K562 (cell line): ENCODE results near the gene DCST1. TPM values are rescaled to one million over a fixed set of nuclear protein-coding genes. Genes with fewer than 3 reads are reported as not detected.

ENCODE experiments used
- E2F1 ChIP-seq: sonication (generic); formaldehyde crosslinking; IDR thresholded peaks from 2 replicates; pipeline ENCODE4 v1.8.1; 2023; ENCODE audit warnings: mild to moderate bottlenecking, missing genetic modification reagents, moderate library complexity
- polyA plus RNA-seq, 8 experiments: library from polyadenylated mRNA; depleted of rRNA in 4 of 8; stranded (reverse) in 5 of 8; unstranded in 3 of 8; fragments of >200 nt; fragmentation: Nextera tagmentation in 2 of 8; fragmentation: Illumina TruSeq in 1 of 8; extraction: Ambion mirVana in 2 of 8; extraction: Trizol in 1 of 8; gene quantifications; 2 replicates each; pipeline versions ENCODE4 v1.2.1 to v1.2.3, GENCODE V29; 2011 to 2014; ENCODE audit warnings: inconsistent platforms in 1 of 8, missing spikeins in 1 of 8
- total RNA-seq, 7 experiments: library from RNA; depleted of rRNA in 6 of 7; stranded (reverse); fragments of >200 nt in 6 of 7; fragmentation: Illumina TruSeq in 2 of 7; extraction: Trizol in 2 of 7; gene quantifications; 2 replicates each; pipeline versions ENCODE4 v1.2.1 to v1.2.3, GENCODE V29; 2011 to 2021; ENCODE audit warnings: low replicate concordance in 1 of 7
- TF ChIP-seq, protein P1 (sequence below), 2 experiments: fragments of 150-350 bp in 1 of 2; IDR thresholded peaks; 2 replicates each; pipeline ENCODE4 v1.6.1; 2012 to 2016; ENCODE audit warnings: low read depth in 2 of 2, low read length in 2 of 2, mild to moderate bottlenecking in 1 of 2, moderate library complexity in 1 of 2
- TF ChIP-seq, protein P2 (sequence below): fragments of 250-450 bp; sonication (Bioruptor Pico); IDR thresholded peaks from 2 replicates; pipeline ENCODE4 v1.8.0; 2021; ENCODE audit warnings: moderate library complexity, mild to moderate bottlenecking, inconsistent platforms

Gene DCST1
- total and polyA plus RNA-seq, 9 of the 15 experiments (the other 6 are each of a cell fraction or from before 2014, with no cell fraction given) = not detected

GRCh38 chr1:155071701-155072100 is 38.1 kb downstream of the DCST1 start (continued):
- TF ChIP-seq, protein P1, sequence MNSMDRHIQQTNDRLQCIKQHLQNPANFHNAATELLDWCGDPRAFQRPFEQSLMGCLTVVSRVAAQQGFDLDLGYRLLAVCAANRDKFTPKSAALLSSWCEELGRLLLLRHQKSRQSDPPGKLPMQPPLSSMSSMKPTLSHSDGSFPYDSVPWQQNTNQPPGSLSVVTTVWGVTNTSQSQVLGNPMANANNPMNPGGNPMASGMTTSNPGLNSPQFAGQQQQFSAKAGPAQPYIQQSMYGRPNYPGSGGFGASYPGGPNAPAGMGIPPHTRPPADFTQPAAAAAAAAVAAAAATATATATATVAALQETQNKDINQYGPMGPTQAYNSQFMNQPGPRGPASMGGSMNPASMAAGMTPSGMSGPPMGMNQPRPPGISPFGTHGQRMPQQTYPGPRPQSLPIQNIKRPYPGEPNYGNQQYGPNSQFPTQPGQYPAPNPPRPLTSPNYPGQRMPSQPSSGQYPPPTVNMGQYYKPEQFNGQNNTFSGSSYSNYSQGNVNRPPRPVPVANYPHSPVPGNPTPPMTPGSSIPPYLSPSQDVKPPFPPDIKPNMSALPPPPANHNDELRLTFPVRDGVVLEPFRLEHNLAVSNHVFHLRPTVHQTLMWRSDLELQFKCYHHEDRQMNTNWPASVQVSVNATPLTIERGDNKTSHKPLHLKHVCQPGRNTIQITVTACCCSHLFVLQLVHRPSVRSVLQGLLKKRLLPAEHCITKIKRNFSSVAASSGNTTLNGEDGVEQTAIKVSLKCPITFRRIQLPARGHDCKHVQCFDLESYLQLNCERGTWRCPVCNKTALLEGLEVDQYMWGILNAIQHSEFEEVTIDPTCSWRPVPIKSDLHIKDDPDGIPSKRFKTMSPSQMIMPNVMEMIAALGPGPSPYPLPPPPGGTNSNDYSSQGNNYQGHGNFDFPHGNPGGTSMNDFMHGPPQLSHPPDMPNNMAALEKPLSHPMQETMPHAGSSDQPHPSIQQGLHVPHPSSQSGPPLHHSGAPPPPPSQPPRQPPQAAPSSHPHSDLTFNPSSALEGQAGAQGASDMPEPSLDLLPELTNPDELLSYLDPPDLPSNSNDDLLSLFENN (IDR thresholded peaks at IDR 0.05; ENCODE audit: low read depth in 2 of 2, low read length in 2 of 2) = no peak
- TF ChIP-seq E2F1 = no peak
- TF ChIP-seq, protein P2, sequence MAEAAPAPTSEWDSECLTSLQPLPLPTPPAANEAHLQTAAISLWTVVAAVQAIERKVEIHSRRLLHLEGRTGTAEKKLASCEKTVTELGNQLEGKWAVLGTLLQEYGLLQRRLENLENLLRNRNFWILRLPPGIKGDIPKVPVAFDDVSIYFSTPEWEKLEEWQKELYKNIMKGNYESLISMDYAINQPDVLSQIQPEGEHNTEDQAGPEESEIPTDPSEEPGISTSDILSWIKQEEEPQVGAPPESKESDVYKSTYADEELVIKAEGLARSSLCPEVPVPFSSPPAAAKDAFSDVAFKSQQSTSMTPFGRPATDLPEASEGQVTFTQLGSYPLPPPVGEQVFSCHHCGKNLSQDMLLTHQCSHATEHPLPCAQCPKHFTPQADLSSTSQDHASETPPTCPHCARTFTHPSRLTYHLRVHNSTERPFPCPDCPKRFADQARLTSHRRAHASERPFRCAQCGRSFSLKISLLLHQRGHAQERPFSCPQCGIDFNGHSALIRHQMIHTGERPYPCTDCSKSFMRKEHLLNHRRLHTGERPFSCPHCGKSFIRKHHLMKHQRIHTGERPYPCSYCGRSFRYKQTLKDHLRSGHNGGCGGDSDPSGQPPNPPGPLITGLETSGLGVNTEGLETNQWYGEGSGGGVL (CRISPR knock-in tag) = no peak
